Umbilical cord (tissue), 2 donors: ENCODE results near the gene MON1A. TPM values are rescaled to one million over a fixed set of nuclear protein-coding genes. Genes with fewer than 3 reads are reported as not detected.
"Not testable (repeated sequence)": the region's sequence is repeated elsewhere in the genome, so short reads cannot be mapped to it uniquely, and the experiment has no call there.

ENCODE experiments used
- DNase-seq: peaks from one replicate; pipeline ENCODE4 v3.0.0-alpha.2; 2015; ENCODE audit warnings: low spot score
- total RNA-seq: library from RNA; depleted of rRNA; stranded (reverse); fragments of >200 nt; gene quantifications from one replicate; pipeline ENCODE4 v1.2.3, GENCODE V29; 2014; ENCODE audit warnings: low replicate concordance; ENCODE audit not compliant: insufficient read depth

The MON1A gene
- total RNA-seq, 1 donor from 2014 or later, result 4.6 TPM

DNA sequence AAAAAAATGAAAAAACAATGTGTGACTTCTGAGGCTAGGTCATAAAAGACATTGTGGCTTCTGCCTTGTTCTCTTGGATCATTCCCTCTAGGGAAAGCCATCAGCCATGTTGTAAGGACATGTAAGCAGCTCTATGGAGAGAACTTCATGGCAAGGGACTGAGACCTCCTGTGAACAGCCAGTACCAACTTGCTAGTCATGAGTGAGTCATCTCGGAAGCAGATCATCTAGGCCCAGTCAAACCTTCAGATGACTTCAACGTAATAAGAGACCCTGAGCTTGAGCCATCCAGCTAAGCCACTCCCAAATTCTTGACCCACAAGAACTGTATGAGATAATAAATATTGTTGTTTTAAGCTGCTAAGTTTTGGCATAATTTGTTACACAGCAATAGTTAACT lies 4.9 kb downstream of the MON1A start:
- no peak for DNase-seq

DNA sequence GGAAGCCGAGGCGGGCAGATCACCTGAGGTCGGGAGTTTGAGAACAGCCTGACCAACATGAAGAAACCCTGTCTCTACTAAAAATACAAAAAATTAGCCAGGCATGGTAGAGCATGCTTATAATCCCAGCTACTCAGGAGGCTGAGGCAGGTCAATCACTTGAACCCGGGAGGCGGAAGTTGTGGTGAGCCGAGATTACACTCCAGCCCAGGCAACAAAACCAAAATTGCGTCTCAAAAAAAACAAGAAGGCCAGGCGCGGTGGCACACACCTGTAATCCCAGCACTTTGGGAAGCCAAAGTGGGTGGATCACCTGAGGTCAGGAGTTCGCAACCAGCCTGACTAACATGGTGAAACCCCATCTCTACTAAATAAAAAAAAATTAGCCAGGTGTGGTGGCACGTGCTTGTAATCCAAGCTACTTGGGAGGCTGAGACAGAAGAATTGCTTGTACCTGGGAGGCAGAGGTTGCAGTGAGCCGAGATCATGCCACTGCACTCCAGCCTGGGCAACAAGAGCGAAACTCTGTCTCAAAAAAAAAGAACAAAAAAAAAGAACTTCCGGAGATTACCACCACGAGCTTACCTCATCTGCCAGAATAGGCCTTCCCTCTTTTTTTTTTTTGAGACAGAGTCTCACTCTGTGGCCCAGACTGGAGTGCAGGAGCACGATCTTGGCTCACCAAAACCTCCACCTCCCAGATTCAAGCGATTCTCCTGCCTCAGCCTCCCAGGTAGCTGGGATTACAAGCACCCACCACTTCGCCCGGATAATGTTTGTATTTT lies 11.6 kb downstream of the MON1A start:
- not testable (repeated sequence) for DNase-seq

DNA sequence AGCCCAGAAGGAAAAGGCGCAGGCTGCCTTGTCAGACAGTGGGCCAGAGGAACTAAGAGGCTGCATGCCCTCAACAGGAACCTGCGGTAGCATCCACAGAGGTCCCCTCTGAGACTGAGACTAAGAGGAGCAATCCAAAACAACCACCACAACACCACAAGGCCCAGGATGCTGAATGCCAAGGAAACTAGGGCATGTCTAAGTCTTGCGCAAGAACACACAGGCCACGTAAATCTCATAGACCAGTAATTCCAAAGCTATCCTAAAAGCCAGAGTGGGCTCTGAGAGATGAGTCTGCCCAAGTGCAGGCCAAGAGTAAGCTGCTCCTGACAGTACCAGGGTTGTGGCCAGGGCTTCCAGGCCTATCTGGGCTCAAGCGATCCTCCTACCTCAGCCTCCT lies 12.9 kb downstream of the MON1A start:
- DNase-seq, result no peak

DNA sequence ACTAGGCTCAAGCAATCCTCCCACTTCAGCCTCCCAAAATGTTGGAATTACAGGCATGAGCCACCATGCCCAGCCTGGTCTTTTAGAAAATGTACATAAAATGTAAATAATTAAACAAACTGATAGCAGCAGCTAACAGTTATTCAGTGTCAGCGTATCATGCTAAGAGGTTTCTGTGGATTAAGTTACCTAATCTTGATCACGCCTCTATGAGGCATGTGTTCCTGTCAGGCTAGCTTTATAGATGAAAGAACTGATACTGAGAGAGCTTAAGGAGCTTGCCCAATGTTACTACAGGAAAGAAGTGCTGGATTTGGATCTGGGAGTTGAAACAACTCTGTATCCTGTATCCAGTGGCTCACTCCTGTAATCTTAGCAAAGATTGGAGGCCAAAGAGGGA lies 14.7 kb downstream of the MON1A start:
- peak; percentile 32 for DNase-seq

DNA sequence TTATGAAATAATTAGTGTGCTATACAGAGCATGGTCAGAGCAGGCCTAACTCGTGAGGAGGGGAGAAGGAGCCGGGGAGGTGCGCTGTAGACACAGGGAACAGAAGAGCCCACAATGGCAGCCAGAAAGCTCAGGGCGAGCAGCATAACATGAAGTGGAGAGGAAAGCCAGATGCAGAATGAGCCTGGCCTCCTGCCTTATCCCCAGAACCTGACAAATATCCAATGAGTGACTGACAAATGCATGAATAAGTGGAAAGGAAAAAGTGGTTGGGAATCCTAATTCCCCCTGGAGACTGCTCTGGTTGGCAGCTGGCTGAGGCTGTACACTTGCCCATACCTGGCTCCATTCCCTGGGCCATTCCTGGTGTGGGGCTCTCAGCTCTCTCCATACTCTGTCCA lies 16.7 kb downstream of the MON1A start:
- no peak for DNase-seq

DNA sequence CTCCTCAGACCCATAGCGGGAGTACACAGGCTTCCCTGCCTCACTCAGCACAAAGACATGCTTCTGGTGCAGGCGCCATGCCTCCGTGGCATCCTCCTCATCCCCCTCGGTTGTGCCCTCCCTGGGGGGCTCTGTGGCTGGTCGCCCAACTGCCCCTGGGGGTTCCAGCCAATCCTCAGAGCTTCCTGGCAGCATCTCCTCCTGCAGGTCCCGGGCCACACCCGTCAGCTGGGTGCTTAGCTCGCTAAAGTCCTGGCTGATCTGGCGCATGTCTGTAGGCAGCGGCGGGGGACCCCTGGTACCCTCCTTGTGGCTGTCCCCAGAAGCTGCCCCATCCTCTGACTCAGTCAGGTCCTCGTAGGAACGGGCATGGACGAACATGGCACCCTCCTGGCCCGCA lies 18.0 kb downstream of the MON1A start:
- DNase-seq, result no peak

DNA sequence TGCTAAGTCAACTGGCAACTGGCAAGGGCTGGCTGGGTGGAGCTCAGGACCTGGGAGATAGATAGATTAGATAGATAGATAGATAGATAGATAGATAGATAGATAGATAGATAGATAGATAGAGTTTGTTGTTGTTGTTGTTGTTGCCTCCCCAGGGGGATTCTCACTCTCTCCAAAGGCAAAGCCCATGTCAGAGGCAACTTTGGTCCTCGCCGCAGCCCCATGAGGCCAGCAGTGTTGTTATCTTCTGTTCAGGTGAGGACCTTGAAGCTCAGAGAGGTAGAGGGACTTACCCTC lies 18.5 kb downstream of the MON1A start:
- DNase-seq, result no peak

DNA sequence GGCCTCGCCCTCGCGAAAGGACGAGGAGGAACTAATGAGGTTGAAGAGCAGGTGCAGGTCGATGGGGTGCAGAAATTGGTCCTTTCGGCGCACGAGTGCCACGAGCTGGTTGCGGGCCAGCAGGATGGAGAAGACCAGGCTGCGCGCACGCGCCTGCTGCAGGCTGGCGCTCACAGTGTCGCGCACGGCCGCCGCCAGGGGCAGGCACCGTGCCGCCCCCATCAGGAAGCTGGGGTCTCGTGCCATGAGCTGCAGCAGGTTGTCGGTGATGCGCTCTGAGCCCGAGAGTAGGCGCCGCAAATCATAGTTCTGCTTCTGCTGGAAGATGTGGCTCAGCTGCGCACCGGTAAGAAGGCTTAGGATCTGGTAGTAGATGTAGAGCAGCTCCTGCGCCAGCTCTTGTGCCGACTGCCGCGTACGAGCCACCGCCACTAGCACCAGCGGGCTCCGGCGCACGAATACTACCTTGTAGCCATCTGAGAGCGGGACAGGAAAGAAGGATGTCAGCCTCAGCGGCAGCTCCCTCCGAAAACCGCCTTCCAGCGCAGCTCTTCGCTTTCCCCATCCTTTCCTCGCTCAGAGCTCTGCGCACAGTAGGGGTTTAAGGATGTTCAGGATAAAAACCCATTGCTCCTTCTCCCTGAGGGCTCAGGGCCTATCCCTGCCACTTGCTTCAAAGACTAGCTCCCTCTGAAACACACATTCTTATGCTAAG lies 19.0 kb downstream of the MON1A start:
- no peak for DNase-seq

DNA sequence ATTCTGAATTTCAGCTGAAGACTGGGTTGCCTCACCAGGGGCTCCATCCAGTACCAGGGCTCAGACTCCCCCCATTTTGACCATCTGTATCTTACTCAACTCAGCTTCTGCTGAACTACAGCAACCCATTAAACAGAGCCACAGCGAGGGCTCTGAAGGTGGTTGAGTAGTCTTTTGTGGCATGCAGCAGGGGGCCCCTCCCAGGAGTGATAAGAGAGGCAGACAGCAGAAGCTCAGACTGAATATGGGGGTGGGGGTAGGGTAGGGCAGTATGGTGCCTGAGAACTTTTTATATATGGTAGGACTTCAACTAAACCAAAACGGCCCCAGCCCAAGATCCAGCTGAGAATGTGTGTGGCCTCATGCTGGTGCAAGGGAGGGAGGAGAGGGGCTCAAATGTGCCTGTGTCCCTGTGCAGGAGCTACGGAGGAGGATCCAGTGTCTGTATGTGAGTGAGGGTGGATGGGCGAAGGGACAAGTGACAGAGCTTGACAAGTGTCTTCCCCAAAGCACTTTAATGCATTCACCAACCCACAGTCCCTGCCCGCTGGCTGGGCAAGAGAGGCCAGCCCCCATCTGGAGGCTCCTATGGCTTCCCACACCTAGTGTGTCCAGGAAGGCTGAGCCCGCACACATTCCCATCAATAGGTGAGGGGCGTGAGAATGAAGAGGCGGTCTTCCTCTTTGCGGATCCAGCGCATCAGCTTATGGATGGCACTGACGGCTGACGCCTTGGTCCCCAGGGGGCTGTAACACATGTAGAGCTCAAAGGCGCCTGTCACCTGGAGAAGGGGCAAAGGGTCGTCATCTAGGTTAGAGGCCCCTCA lies 21.0 kb downstream of the MON1A start:
- no peak for DNase-seq

DNA sequence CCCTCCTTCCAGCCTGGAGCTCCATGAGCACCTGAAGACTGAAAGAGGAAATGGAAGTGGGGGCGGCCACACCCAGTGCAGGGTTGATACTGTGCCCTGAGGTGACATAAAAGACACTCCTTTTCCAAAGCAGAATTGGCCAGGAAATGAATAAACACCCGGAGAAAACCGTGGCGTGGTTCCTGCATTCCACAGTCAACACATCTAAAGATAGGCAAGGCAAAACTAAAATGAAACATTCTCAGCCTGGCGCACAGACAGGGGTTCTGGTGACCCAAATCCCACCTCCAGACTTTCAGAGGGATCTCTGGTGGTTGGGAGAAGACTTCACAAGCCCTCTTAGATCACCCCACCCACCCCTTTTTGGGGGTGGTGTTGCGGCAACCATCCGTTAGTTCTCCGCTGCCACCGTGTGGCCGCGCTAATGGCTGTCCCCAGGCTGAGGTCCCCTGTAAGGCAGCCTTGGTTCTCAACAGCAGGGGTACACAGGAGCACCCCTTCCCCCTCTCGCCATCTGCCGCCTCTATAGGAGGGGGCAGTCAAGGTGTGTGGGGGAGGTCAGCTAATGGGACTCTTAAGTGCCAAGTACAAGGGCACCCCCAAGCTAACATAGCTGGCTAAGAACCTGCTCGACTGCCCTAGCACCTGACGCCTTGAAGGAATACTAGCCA lies 23.4 kb downstream of the MON1A start:
- peak; percentile 55 for DNase-seq

DNA sequence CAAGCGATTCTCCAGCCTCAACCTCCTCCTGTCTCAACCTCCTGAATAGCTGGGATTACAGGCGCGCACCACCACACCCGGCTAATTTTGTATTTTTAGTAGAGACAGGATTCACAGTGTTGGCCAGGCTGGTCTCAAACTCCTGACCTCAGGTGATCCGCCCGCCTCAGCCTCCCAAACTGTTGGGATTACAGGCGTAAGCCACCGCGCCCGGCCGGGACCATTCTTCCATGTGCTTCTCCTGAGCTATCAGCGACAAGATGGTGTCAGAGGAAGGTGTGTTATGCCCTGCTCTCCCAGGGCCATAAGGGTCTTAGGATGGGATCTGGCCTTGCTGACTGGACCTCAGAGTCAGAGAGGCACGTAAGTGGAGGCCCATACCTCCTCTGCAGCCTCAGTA lies 25.2 kb downstream of the MON1A start:
- not testable (repeated sequence) for DNase-seq

DNA sequence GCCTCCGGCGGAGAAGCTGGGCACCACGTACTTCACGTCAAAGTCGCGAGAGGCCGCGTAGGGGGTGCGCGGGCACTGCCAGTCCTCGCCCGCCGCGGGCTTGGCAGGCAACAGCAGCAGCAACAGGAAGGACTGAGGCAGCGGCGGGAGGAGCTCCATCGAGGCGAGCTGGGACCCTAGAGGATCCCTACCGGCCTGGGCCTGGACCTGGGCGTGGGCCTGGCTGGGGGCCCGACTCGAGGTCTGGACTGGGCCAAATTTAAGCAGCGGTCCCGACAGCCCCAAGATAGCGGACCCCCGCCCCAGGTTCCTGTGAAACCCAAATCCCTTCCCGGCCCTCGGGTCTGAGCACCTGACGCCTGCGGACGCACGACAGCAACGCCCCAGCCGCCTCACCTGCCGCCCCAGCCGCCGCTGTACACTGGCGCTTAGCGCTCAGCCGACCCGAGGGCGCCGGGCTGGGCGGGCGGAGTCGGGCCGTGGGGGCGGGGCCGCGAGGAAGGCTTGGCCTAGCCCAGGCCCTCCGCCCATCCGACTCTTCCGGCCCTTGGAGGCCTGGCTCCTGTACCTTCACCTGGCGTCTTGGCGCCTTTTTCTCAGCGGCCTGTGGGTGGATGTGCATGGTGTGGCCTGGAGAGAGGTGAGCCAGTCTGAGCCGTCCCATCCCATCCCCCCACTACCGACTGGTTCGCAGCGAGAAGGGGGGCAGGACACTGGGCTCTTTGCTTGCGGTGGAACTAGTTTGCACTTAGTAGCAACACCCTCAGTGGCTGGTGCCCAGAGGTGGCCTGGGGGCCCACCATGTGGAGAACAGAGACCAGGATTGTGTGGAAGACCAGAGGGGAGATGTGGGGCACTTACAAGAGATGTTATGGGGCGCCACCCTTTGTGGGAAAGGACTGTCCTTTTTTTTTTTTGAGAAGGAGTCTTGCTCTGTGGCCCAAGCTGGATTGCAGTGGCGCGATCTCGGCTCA lies 25.9 kb downstream of the MON1A start, which contains the start of gene MST1R:
Gene MST1R (minus strand): TSS at position 423 of the 974 bp plus-strand sequence. CDS start 264 bp downstream, at position 159.
- DNase-seq, result peak; percentile 62

DNA sequence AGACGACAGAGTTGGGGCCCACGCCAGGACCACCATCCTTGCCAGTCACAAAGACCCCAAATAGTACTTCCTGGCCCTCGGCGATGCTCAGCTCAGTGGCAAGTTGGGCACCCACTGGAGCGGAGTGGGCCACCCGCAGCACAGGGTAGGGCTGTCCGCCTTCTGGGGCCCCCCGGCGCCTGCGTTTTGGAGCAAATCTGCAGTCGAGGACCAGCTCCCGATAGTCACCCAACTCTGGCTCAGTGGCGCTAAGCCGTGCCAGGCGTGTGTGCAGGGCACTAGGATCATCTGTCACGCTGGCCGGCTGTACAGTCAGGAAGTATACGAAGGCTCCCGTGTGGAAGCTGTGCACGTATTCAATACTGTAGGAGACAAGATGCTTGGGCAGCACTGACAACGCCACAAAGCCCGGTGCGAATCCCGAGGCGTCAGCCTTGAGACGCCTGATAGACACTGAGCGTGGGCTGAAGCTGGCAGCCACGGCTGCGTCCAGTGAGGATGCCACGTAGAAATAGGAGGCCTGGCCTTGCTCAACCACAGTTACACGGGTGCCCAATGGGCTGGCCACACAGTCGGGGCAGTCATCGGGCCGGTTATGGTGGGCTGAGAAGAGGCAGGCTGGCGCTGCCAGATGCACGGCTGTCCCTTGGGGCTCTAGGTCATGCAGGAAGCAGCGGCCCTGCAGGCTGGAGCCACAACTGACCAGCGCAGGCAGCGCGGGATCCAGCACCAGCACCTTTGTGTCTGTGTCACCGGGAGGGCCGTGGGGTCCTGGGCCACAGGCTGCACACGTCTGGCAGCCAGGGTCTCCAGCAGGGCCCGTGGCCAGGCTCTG lies 26.9 kb downstream of the MON1A start:
- no peak for DNase-seq

DNA sequence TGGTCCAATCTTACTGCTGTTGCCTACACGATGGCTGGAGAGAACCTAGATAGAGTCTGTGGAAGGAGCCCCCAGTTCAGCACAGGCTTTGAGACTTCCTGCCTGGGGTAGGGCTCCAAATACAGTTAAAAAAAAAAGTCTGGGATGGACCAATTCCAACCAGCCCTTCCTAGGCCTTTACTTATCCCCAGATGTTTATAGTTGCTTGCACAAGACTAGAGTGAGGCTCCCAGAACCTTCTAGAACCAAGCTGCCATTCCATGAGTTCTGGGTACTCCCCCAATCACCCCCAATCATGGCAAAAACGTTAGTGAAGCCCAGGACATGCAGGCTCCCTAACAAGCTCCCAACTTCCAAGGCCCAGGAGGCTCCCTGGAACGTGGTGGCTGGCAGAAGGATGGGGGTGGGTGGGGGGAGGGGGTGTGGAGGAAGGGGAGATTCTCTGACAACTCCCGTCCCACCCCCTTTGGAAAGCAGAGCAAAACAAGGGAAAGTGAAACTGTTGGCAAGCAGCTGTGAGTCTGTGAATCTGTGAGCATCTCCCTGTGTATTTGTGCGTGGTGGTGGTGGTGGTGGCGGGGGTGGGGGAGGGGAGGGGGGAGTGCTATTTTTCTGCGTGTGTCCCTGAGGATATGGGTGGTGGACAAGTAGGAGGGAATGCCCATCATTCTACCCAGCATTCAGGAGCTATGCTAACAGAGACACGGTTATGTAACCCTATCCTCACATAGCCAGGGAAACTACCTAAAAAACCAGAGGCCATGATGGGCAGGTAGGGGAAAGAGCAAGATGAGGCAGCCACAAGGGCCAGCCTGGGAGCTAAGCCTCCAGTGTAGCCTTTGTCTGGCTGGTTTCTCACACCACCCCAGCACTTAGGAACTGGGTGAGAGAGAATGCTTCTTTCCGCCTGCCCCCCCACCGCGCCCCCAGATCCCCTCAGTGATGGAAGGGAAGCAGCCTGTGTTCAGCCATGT lies 28.0 kb downstream of the MON1A start:
- DNase-seq, result peak; percentile 11

DNA sequence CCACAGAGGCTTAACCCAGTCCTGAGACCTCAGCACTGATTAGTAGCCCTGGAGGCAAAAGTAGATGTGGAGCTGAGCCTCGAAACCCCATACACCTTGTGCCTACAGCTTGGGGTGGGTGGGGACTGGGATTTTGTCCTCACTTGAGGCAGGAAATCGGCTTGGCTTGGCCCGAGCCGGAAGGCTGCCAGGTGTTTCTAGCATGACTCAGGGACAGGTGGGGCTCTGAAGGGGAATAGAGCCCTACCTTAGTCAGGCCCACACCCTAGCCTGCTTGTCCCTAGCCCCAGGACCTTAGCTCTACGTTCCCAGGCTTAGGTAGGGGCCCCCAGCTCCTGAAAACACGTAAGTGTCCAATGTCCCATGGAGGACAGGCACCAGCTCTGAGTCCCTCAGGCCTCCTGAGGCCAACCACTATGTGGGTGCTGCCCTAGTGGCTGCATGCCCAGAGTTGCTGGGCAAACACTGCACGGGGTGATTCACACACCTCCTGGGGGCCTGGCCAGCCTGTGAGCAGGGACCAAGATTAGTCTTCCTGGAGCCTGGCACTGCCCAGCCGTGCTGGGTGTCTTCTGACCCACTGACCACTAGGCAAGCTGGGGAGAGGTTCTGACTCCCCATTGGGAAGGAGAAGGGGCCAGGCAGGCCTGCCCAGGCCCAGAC lies 29.0 kb downstream of the MON1A start:
- no peak for DNase-seq

DNA sequence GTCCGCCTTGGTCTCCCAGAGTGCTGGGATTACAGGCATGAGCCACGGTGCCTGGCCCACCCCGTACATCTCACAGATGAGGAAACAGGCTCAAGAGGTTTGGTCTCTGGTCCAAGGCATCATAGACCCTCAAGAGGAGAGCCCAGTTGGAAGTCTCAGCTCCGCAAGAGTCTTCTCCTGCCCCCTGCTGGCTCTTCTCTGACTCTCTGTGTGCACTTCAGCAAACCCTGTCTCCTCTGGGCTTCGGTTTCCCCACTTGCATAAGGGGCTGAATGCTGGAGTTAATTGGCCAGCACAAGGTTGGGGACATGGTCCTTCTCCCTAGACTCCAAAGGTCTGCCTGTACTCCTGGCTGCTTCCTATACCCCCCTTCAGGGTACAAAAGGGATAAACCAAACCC lies 29.8 kb downstream of the MON1A start:
- no peak for DNase-seq

DNA sequence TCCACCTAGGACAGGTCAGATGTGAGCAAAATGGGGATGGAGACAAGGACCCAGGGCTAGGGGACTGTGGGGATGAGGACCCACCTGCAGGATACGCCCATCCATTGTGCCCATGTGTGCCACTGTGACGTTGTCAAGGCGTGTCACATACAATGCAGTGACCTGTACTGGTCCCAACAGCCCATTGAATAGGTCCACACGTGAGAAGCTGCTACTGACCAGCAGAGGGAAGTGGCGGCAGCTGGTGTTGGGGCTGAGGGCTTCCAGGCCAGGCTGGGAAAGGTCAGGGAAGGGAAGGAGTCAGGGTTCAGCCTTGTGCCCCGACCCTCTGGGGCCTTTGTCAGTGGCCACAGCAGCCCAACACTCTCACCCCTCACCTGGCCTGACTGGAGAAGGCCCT lies 30.6 kb downstream of the MON1A start:
- no peak for DNase-seq

DNA sequence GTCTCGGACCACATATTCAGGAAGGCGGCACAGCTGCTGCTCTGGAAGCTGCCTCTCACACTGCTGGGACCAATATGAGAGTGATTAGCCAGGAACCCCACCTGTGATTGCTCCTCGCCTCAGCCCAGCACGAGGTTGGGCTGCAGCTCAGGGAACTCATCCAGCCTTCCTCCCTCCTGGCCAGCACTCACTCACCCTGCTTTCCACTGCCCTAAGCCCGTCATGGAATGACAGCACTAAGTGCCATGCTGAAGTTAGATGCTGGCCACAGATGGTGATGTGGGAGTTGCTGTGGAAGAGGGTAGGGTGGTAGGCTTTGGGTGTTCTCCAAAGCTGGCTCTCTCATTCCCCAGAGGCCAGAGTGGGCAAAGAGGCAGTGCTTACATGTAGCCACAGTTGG lies 33.3 kb downstream of the MON1A start:
- no peak for DNase-seq
